Stimulated activated CD4-positive, alpha-beta T cell treated with anti-CD3 and anti-CD28 coated beads, Interleukin-4, amount 100 ng/mL, for 24 hours (primary cell): ENCODE measurements around the gene HPCA.
A peak's percentile ranks its signal among the peaks of the same experiment; 100 is the strongest.

ENCODE experiments used
- DNase-seq: peaks from one replicate; pipeline ENCODE4 v3.0.0-alpha.2; 2020

The HPCA gene

DNA sequence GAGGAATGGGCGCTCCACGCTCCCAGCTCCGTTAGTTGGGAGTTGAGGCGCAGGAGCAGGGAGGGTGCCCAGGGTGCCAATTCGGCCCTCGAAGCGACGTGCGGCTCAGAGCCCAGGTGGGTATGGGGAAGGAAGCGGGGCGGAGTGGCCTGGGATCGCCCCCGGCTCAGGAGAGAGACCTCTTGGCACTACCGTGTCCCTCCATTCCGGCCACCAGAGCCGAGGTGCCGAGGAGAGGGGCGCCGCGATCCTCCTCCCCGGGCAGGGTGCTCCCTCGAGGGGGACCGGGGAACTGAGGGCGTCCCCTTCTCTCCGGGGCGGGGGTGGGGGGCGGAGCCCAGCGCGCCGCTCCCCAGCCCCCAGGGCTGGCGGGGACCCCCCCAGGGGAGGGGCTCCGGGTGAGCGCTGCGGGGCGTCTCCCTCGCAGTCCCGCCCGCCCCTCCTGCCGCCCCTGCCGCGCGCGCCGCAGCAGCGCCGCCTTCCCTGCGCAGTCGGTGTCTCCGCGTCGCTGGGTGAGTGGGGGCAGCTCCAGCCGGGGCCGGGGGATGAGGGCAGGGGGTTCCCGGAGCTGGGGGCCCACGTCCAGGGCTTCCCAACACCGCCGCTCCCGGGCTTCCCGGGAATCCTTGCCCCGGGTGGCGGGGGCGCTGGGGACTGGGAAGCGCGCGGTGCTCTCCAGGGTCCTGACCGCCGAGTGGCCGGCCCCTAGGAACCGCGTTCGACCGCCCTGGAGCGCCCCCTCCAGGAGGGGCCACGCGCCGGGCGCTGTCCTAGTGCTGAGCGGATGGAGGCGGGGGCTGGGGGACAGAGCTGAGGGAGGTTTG, at the start of gene HPCA:
Gene HPCA, plus strand, starts transcription at position 488 of the 824 bp plus-strand sequence. CDS start 2,408 bp downstream, outside the sequence.
- DNase-seq = peak; percentile 19

DNA sequence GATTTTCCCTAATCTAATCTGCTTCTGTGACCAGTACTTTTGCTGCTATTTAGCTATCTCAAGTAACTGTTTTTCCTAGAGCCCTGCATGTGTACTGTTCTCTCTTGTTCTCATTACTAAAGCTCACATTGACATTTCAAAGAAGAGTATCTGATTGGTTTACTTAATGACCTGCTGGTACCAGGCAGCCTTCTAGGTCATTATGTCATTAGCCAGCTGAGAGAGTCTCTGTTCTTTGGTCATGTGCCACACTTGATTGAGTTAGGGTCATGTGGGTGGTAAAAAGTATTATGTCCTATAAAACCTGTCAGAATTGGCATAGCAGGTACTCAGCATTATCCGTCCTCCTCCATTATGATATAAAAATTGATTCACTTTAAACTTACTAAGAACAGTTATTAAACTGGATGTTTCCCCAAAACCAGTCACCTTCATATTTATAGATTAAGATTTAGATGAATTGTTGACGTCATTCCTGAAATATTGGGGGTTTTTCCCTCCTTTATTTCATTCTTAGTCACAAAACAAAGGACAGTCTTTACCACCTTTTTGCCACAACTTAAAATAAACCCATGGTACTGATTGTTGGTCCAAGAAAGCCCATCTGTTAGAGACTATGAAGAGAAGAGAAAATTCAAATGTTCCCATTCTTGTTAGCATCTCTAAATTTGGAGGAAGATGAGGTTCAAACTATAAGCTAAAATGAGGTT, 37.8 kb upstream of the HPCA start:
- DNase-seq = no peak

DNA sequence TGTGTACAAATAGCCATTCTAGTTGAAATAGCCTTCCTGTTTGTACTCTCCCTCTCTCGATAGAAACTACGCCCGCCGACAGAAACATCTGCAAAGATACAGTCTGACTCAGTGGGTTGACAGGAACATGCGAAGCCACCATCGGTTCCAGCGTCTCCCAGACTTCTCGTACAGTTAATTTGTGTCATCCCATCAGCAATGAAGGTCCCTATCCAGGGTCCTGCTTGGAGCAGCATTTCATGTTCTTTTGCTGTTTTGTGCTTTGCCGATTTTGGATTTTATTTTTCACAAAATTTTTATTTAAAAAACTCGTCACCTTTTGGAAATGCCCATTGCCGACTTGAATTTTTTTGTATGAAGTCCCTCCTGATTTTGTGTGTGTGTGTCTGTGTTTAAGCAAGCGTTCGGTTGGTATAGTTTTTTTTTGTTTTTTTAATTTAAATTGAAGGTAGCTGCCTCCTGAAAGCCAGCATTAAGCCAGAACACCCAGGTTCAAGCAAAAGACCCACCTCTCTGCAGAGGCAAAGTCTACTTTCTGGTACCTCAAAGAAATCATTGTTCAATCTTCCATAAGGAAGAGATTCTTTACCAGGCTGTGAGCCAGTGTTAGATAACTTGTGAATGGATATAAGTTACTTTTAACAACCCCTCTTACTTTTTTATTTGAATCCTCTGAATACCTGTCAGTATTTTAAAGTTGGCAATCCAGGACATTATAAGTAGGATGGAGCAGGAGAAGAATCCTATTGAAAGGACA, 30.3 kb upstream of the HPCA start:
- DNase-seq = no peak

DNA sequence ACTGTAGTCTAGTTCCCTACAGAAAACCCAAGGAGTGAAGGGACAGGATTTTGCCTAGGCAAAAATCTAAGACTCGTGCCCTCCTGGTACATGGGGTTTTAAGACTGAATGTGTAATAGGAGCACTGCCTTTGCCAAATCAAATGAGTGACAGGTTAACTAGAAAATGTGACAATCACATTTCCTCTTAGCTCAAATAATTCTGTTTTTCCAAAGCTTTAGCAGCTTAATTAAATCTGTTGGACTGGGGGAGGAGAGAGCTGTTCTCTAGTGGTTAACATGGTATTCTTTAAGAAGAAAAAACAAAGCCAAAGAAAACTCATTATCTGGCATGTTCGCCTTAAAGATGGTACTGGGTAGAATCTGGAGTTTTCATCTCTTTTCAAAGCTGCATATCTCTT, 28.2 kb upstream of the HPCA start:
- DNase-seq = no peak

DNA sequence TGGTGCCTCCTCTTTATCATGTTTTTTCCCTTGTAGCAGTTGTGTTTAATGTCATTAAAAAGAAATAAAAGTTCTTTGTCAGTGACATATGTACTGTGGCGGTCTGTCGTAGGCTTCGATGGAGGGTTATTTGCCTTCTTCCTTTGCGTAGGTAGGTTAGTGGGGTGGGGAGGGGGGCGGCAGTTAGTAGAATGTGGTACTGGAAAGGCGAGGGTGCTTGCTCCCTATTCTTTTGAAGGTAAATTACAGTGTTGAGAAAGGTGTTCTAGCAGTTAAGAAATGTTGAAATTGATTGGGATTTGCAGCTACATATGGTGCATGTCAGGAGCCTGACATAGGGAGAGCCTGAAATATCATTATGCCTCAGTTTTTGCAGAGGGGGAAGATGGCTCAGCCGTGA, 27.5 kb upstream of the HPCA start:
- no peak for DNase-seq

DNA sequence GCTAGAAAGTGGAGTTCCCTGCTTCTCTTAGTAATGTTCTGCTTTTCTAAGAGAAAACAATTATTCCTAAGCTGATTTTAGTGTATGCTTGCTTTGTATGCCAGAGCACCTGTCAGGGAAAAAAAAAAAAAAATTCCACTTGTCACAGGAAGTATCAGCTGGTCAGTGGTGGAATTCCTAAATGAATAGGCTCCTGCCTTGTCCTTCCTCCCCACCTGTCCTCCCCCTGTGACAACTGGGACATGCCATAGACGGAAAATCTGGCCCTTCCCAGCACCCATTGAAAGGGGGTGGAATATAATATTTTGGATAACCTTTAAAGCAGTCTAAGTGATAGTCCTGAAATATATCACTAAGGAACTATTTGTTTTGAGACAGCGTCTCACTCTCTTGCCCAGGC, 26.4 kb upstream of the HPCA start:
- no peak for DNase-seq

DNA sequence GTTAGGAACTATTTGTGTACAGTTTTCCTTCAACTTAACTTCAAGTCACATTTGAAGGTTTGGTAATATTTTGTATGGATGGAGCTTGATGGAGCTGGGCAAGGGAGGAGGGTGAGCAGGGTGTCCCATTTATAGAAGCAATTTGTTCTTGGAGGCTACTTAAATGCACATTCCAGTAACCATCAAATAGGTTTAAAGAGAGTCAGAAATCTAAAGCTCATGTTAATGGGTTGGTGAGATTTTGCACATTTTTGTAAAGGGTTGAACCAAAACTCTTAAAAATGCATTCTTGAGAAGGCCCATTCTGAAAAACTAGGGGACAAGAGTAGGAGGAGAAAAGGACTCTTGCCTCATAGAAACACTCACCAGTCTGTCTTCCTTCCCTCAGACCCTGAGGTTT, 25.7 kb upstream of the HPCA start:
- DNase-seq = no peak

DNA sequence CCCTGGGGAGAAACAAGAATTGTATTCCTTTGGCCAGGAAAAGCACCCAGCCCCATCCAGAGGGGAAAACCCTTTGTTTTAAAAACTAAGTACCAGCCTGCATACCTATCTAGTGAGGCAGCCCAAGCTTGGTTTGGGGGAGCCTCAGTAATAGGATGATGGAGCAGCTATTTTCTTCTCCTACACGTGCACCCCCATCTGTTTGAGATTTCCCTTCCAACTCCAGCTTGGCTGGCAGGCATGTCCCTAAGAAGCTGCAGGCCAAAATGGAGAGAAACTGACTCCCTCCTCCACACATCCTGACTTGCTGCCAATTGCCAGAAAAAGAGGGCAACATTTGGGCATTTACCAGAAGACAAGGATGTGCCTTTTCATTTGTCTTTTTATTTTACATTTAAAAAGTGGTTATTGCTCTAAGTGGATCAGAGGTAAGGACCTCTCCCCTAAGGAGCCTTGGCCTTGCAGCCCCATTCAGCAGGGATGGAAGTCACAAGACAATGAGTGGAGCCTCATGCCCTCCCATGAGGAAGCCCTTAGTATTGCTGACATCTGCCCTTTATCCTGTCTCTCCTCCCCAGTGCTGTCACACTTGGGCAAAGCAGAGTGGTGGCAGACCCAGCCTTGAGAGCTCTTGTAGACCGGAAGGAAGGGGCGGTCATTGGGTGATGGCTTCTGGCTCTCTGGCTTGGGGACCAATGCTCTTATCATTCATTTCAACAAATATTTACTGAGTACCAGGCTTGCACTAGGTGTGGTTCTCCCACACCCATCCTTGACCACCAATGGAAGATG, 24.2 kb upstream of the HPCA start:
- no peak for DNase-seq

DNA sequence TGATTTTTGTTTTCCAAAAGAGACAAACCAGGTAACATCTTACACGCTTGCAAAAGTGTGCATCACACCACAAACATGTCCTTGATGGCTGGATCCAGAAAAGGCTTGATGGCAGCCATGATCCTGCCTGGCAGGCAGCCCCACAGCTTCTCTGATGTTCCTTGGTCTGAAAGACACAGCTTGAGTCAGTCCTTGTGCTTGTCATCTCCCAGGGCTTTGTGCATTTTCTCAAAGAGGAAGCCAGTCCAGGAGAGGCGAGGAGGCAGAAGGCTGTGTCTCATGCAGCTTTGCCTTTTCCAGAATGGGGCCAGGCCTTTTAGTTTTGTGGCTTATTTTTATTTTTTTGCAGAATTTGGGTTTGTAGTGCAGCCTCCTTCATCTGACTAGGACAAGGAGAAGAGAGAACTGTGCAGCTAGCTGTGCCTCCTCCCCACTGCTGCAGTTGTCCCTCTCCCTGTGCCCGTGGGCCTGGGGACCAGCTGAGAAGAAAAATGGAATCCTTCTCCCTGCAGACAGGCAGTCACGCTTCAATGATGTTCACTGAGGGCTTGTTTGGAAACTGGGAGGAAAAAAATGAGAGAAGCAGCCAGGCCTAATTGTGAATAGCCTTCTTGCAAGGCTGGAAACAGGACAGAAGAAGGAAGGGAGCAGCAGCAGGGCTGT, 22.9 kb upstream of the HPCA start:
- no peak for DNase-seq

DNA sequence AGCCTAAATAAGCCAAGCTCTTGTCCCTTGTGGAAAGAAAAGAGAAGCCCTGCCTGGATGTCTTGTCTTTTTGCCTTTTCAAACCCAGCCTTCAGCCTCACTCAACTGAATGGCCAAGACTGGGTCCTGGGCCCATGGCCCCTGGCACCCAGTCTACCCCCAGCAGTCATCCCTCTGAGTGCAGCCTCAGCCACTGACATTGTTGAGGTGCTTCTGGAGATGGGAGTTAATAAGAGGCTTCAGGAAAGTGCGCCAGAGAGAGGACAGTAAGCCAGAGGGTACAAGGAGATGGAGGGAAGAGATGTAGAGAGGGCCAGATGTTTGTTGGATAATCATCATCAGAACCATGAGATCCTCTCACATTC, 22.4 kb upstream of the HPCA start:
- no peak for DNase-seq

DNA sequence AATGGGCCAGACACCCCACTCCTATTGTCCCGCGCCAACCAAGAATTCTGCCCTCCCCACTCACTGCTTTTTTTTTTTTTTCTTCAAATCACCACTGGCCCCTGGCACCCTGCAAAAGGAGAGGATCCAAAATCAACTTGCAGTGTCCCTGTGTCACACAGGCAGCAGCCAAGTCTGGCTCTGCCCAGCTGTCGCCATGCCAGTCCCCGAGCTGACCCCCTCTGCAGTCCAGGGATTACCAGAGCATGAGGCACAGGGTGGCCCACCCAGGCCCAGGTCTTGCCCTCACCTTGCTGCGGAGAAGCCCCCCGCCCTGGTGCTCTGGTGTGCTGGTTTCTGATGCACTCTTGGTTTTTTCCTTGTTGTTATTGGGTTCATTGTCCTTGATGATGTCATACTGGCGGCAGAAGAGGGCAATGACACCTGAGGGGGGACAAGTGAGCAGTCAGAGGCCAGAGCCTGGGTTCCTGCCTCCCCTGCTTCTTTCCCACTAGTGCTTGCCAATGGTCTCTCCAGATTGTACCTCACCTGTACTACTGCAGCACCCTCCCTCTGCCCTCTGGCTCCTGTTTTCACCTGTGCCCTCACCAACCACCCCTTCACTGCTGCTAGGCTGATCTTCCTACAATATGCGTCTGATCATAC, 21.8 kb upstream of the HPCA start:
- DNase-seq = no peak

DNA sequence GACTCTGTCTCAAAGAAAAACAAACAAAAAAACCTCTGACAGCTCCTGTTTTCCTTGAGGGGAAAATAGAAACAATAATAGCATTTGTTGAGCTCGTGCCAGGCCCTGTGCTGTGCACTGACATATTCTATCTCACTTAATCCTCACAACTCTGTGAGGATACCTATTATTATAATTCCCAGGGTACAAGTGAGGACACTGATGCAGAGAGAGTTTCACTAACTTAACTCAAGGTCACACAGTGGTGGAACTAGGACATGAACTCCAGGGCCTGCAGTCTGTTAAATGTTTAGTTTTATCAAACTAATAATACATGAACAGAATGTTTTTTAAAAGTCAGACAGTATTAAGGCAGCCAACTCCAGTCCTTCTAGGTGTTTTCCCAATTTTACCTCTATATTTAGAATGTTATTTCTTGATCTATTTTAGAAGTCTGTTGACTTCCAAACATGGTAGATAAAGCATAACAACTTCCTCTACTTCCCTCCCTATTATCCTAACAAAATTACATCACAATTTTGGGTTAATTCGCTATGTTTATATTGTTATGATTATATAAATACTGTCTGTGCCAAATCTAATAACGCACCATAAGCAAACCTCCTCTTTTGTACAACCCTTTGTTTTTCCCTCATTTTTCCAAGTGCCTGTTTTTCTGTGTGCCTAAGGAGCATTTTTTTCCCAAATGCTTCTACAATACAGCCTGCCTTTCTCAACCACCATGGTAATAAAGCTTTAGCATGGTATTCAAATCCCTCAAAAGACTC, 20.5 kb upstream of the HPCA start:
- no peak for DNase-seq

DNA sequence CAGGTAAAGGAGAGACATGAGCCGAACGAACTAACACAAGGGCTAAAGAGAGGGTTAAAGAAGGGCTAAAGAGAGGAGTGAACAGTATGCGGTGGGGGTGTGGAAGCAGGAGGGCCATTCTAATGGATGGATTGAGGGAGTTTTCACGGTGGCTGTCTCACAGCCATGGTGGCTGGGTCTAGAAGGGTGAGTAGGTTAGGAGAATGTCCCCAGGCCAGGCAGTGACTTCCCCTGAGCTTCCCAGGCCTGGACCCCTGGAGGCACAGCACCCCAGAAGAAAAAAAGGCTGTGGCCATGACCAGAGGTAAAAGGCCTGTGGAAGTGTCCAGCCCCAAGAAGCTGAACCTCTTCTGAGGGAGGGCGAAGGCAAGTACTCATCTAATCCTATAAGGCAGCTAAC, 19.1 kb upstream of the HPCA start:
- DNase-seq = no peak

DNA sequence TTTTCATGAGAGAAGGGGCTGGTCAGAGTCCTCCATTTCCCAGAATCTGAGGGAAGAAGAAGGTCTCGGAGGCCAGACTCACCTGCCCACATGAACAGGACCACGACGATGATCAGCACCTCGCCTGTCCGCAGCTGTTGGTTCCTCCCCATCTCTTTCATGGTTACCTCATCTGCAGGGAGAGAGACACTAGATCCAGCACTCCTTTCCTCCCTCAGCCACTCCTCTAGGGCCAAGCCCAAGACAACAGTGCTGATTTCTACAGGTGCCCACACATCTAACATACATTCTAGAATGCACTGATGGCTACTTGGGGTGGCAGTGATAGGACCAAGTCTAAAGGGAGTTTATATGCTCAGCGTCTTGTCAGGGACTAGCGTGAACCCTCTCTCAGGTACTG, 18.6 kb upstream of the HPCA start:
- no peak for DNase-seq

DNA sequence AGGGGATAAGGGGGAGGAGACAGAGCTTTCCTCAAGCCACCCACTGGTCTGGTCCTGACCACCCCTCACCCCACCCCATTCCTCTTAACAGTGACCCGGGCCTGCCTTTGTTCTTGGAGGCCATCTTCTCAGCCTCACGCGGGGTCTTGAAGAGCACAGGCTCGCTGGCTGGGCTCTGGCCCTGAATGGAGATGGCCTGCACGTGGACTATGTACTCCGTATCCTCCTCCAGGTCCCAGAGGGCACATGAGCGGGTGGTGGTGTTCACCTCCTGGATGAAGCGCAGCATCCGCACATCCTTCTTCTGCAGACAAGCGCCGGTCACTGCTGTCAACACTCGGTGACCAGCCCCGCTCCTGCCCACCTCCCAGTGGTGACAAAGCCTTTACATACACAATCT, 18.2 kb upstream of the HPCA start:
- DNase-seq = no peak

DNA sequence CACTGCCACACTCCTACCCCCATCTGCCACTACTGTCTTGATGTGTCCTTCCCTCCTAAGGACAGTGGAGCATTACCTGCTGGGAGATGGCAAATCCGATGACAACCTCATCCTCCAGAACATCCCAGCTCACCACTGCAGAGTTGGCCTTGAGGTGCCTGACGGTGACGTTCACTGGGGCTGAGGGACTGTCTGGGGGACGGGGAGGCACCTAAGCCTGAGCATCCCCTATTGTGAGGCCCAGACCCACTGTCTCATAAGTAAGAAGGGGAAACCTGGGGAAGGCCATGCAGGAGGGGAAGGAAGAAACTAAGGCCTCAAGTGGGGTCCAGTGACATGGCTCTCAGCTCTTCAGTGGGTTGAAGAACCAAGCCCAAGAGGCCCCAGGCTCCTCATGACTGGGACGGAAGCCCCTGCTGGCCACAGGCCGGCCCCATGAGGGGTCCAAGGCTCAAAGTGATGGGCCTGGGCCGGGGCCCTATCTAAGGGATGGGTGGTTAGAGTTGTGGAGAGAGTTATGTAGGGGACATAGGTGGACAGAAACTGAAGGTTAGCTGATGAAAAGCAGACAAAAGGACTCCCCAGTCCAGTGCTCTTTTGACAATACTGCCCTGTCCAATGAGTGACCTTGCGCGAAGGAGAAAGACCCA, 17.4 kb upstream of the HPCA start:
- DNase-seq = no peak

DNA sequence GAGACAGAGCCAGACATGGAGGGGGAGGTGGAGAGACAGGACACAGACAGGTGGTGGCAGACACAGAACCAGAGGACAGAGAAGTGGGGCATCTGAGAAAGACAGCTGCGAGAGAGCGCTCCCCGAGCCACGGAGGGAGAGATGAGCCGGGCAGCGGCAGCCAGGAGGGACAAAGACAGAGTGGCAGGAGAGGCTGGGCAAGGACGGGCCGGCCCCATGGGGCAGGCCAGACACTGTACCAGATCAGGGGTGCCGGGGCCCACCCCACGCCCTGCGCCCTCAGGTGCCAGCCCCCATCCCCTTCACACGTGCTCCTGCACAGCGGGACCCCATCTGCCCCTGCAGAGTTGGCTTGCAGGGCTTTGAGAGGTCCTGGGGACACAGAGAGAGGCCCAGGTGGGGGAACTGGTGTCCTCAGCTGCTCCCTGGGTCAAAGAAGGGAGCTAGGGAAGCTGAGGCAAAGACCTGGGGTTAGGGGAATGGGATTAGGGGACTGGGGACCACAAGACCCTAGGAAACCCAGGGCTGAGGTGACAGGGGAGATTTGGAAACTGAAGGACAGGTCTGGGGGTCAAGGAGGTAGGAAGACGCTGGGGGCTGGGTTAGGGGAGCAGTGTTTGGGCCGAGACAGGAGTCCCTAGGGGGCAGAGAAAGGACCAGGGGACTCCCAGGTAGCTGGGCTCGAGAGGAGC, 16.2 kb upstream of the HPCA start:
- DNase-seq = no peak

DNA sequence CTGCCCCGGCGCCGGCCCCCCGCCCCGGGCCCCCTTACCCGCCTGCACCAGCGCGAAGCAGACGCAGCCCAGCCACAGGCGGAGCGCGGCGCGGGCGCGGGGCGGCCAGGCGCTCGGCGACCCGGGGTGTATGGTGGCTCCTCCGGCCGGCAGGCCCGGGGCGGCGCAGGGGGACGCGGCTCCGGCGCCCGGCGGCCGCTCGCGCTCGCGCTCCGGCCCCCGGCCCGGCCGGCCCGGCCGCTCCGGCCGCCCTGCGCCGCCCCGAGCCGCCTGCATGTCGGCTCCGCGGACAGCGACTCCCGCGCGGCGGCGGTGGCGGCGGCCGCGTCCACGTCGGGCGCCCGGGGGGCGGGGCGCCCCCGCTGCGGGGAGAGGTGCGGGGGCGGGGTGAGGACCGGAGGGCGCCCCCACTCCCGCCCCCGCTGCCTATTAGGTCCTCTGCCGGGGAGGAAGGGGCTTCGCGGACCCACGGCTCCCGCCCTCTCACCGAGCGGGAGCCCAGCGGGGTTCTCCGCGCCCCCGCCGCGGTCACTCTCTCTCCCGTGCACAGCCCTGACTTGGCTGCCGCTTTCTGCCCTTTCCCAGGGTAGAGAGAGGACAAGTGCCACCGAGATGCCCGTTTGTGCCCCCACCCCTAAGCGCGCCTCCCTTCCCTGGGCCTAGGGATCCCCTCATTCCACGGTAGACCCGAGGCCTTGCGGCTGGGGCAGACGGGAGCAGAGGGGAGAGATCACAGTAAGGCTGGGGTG, 15.5 kb upstream of the HPCA start, which contains the start of gene FNDC5:
Gene FNDC5, minus strand, starts transcription at position 298 of the 749 bp plus-strand sequence.
- DNase-seq = no peak
